ENCODE results near the gene SYT12. TPM values are rescaled to one million over a fixed set of nuclear protein-coding genes. Genes with fewer than 3 reads are reported as not detected.

SYT12 gene
- total RNA-seq, 1 experiment from 2014 or later = 11.1 TPM

DNA sequence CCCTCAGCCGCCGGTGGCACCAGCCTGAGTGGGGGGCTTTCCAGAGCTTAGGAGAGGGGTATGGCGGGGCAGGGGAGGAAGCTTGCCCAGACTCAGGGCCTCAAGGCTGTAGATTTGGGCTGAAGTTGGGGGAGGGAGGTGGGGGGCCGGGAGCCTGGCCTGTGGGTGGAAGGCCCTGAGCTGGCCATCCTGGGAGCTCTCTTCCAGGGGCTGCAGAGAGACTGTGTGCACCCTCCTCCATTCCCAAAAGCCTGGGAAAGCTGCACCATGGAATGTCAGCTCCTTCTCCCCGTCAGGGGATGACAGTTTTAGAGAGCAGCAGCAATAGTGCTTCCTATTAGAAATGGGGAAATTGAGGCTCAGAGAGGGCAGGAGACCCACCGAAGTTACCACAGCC, 1.0 kb downstream of the SYT12 start:
- peak overlapping the region; percentile 80 for H3K4me3 ChIP-seq
- H3K36me3 ChIP-seq (ENCODE audit: low read depth) = no peaks in the 10 kb centered on the region
- H3K27ac ChIP-seq = no peak overlapping the region
- no peak for DNase-seq
- no peaks in the 10 kb centered on the region for H3K27me3 ChIP-seq (ENCODE audit: insufficient read depth, low read depth)
- TF ChIP-seq, protein P1, sequence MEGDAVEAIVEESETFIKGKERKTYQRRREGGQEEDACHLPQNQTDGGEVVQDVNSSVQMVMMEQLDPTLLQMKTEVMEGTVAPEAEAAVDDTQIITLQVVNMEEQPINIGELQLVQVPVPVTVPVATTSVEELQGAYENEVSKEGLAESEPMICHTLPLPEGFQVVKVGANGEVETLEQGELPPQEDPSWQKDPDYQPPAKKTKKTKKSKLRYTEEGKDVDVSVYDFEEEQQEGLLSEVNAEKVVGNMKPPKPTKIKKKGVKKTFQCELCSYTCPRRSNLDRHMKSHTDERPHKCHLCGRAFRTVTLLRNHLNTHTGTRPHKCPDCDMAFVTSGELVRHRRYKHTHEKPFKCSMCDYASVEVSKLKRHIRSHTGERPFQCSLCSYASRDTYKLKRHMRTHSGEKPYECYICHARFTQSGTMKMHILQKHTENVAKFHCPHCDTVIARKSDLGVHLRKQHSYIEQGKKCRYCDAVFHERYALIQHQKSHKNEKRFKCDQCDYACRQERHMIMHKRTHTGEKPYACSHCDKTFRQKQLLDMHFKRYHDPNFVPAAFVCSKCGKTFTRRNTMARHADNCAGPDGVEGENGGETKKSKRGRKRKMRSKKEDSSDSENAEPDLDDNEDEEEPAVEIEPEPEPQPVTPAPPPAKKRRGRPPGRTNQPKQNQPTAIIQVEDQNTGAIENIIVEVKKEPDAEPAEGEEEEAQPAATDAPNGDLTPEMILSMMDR (conservative IDR thresholded peaks at IDR 0.05) = no peak
- TF ChIP-seq EZH2 (IDR thresholded peaks at IDR 0.05; ENCODE audit: low read depth) = no peak
- BruUV-seq (replicated peaks) = no TSS peak
- H3K4me2 ChIP-seq = peak overlapping the region; percentile 83
- ChIA-PET CTCF (no interaction called here), POLR2A (ENCODE audit: unreplicated experiment) (interaction anchor here (0.6 kb wide), 3 partner anchors 31 to 139 kb away, joined by 3 to 20 read pairs (median 3); no protein-coding TSS in a partner anchor)
- peaks cover 5% of the 10 kb centered on the region; the same call in 1 of the 2 replicates for H3K79me2 ChIP-seq (ENCODE audit: low read depth)
- peaks cover 50% of the 10 kb centered on the region for H3K4me1 ChIP-seq (replicated peaks; ENCODE audit: insufficient read depth)
- no peaks in the 10 kb centered on the region for H3K9me3 ChIP-seq (ENCODE audit: insufficient read depth, low read depth)
- no peaks in the 10 kb centered on the region for H3K9me2 ChIP-seq (ENCODE audit: insufficient read depth)
- no peaks in the 10 kb centered on the region for H4K20me1 ChIP-seq (ENCODE audit: insufficient read depth)
- no peak overlapping the region for H2AFZ ChIP-seq
- intact Hi-C loops (cut with micrococcal nuclease; ENCODE audit: unreplicated experiment) = loop anchor here (2.0 kb wide), 1 partner anchor 177 kb away; no protein-coding TSS in a partner anchor
- peaks cover 30% of the 10 kb centered on the region for H3F3A ChIP-seq (ENCODE audit: insufficient read depth, low read depth)

DNA sequence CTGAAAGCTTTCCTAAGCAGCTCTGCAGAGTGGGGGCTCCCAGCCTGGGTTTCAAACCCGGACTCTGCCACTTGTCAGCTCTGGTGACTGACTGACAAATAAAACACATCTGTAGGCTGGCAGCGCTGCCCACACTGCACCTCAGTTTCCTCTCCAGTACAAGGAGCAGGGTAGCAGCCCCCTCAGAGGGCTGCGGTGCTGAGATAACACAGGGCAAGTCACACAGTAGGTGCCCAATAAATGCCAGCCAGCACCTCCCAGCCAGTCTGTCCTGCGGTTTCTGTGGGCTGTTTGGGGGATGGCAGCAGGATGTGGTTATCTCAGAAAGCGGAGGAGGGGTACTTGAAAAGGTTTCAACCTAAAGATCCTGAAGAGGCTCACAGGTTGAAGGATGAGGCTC, 1.5 kb downstream of the SYT12 start:
- H3K9me3 ChIP-seq (ENCODE audit: insufficient read depth, low read depth) = no peaks in the 10 kb centered on the region
- no peak overlapping the region for H2AFZ ChIP-seq
- H3K36me3 ChIP-seq (ENCODE audit: low read depth) = no peaks in the 10 kb centered on the region
- no peak for DNase-seq
- ChIA-PET CTCF (no interaction called here), POLR2A (ENCODE audit: unreplicated experiment) (interaction anchor here (0.6 kb wide), 1 partner anchor 53 kb away, joined by 3 read pairs; no protein-coding TSS in a partner anchor)
- peak overlapping the region; percentile 83 for H3K4me2 ChIP-seq
- peak overlapping the region; percentile 80; the same call in 1 of the 2 replicates for H3K4me3 ChIP-seq
- no peak overlapping the region for H3K27ac ChIP-seq
- no TSS peak for BruUV-seq (replicated peaks)
- TF ChIP-seq EZH2 (IDR thresholded peaks at IDR 0.05; ENCODE audit: low read depth) = no peak
- TF ChIP-seq, protein P1 (conservative IDR thresholded peaks at IDR 0.05) = no peak
- H3K27me3 ChIP-seq (ENCODE audit: insufficient read depth, low read depth) = no peaks in the 10 kb centered on the region
- H3K9me2 ChIP-seq (ENCODE audit: insufficient read depth) = no peaks in the 10 kb centered on the region
- intact Hi-C loops (cut with micrococcal nuclease; ENCODE audit: unreplicated experiment) = no loop called here
- no peaks in the 10 kb centered on the region for H4K20me1 ChIP-seq (ENCODE audit: insufficient read depth)
- H3K79me2 ChIP-seq (ENCODE audit: low read depth) = peaks cover 5% of the 10 kb centered on the region; the same call in 1 of the 2 replicates
- H3K4me1 ChIP-seq (replicated peaks; ENCODE audit: insufficient read depth) = peaks cover 50% of the 10 kb centered on the region
- peaks cover 34% of the 10 kb centered on the region for H3F3A ChIP-seq (ENCODE audit: insufficient read depth, low read depth)

DNA sequence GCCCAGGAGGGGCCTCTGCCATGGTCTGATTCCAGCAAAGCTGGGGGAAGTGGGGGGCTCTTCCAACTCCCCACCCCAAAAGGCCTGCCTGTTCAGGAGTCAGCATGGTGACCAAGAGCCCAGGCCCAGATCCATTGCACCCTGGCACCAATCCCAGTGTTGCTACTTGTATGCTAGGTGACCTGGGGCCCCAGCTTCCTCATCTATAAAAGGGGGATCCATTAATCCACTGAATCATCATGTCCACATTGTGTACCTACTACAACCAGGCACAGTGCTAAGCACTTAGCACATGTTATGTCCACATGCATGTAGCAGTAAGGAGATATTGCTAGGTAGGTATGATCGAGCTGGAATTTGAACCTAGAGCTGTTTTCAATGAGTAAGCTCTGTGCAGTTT, 2.0 kb downstream of the SYT12 start:
- ChIA-PET POLR2A (ENCODE audit: unreplicated experiment) (interaction anchor here (0.6 kb wide), 1 partner anchor 159 kb away, joined by 4 read pairs; no protein-coding TSS in a partner anchor), CTCF (no interaction called here)
- Histone ChIP-seq H3K4me1 (replicated peaks; ENCODE audit: insufficient read depth) (peaks cover 51% of the 10 kb centered on the region), H3K27me3 (ENCODE audit: insufficient read depth, low read depth) (no peaks in the 10 kb centered on the region), H3K9me3 (ENCODE audit: insufficient read depth, low read depth) (no peaks in the 10 kb centered on the region), H3K9me2 (ENCODE audit: insufficient read depth) (no peaks in the 10 kb centered on the region), H3K79me2 (ENCODE audit: low read depth) (peaks cover 5% of the 10 kb centered on the region; the same call in 1 of the 2 replicates), H3K4me2 (peak overlapping the region; percentile 83), H3K27ac (no peak overlapping the region), H4K20me1 (ENCODE audit: insufficient read depth) (no peaks in the 10 kb centered on the region), H3K36me3 (ENCODE audit: low read depth) (no peaks in the 10 kb centered on the region), H3F3A (ENCODE audit: insufficient read depth, low read depth) (peaks cover 40% of the 10 kb centered on the region), H2AFZ (no peak overlapping the region), H3K4me3 (peak overlapping the region; percentile 80; the same call in 1 of the 2 replicates)
- DNase-seq = peak in 1 of 2 experiments; percentile 50
- BruUV-seq (replicated peaks) = no TSS peak
- TF ChIP-seq, protein P1 (conservative IDR thresholded peaks at IDR 0.05) = no peak
- no peak for TF ChIP-seq EZH2 (IDR thresholded peaks at IDR 0.05; ENCODE audit: low read depth)
- intact Hi-C loops (cut with micrococcal nuclease; ENCODE audit: unreplicated experiment) = no loop called here
